Hepatocyte (in vitro differentiated cells): ENCODE results near the gene ADAMTS12.
"Not testable (repeated sequence)": the region's sequence is repeated elsewhere in the genome, so short reads cannot be mapped to it uniquely, and the experiment has no call there.

Source experiments
- CTCF ChIP-seq: fragments of 200-600 bp; sonication (generic); IDR thresholded peaks from 2 replicates; pipeline ENCODE4 v1.5.1; 2016; ENCODE audit warnings: antibody characterized with exemption, mild to moderate bottlenecking; ENCODE audit not compliant: poor library complexity
- EZH2 ChIP-seq: fragments of 200-600 bp; sonication (generic); IDR thresholded peaks from 2 replicates; pipeline ENCODE4 v1.6.1; 2016; ENCODE audit warnings: antibody characterized with exemption, mild to moderate bottlenecking, borderline replicate concordance

DNA sequence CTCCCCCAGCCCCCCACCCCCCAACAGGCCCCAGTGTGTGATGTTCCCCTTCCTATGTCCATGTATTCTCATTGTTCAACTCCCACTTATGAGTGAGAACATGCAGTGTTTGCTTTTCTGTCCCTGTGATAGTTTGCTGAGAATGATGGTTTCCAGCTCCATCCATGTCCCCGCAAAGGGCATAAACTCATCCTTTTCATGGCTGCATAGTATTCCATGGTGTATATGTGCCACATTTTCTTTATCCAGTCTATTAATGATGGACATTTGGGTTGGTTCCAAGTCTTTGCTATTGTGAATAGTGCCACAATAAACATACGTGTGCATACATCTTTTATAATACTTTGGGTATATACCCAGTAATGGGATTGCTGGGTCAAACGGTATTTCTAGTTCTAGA lies 23.1 kb upstream of the ADAMTS12 start:
- TF ChIP-seq CTCF, EZH2: not testable (repeated sequence)
